Ramos (cell line): ENCODE data around the gene SORCS3.

Experiments
- in situ Hi-C: fragments of 300-500 bp; cut with MboI; formaldehyde crosslinking; loops from one replicate; pipeline ENCODE4 v1.14.3; 2022; ENCODE audit warnings: low sequenced_read_pairs; ENCODE audit not compliant: unreplicated experiment

SORCS3 gene

DNA sequence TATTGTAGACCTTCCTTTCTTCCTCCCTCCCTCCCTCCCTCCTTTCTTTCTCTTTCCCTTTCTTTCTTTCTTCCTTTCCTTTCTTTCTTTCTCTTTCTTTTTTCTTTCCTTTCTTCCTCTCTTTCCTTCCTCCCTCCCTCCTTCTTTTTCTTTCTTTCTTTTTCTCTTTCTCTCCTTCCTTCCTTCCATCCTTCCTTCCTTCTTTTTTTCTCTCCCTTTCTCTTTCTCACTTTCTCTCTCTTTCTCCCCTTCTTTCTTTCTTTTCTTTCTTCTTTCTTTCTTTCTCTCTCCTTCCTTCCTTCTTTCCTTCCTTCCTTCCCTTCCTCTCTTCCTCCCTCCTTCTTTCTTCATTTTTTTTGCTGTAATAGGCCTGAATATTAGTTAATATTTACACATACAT, 638.0 kb downstream of the SORCS3 start:
- in situ Hi-C loops, result no loop called here

DNA sequence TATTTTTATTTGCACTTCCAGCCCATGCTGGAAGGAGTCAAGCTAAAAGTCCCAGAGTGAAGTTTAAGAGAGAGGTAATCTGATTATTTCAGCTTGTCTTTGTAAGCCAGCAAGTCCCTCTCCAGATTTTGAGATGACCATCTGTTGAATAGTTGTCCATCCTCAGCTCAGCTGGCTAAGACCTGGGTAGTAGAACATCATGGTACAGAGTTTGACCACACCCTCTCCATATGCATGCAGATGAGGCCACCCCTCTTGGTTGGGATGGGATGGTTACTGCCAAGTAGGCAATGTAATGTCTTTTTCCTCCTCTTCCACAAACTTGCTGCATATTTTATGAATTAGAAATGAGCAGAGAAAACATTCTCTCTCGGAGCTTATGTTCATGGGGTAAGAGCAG, 639.8 kb downstream of the SORCS3 start:
- in situ Hi-C loops, result no loop called here

DNA sequence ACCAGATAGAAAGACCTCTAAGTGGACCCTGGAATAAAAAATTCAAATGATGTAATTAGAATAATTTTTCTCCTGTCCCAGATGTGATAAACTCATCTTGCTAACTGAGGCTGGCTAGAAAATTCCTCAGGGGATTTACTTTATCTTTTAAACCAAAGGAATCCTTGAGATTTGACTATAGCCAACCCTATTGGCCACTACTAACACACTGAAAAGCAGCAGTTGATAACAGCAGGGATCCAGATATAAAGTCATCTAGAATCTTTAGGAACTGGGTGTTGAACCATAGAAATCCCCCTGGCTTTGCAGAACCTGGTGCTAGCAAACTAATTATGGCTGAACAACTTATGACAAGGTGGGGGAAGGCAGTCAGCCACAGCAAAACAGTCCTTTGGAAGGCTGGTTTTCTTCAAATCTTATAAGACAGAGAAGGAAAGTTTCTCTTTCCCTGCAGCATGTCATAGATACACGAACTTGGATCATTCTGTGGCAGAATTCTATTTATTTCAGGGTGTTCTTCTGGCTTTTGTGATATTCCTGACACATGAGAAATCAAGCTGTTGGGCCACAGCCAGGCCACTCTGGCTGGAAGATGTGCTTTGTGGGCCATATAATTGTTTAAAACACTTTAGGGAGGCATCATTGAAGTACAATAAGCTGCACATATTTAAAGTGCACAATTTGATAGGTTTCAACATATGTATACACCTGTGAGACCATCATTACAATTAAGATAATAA, 643.6 kb downstream of the SORCS3 start:
- in situ Hi-C loops, result no loop called here

DNA sequence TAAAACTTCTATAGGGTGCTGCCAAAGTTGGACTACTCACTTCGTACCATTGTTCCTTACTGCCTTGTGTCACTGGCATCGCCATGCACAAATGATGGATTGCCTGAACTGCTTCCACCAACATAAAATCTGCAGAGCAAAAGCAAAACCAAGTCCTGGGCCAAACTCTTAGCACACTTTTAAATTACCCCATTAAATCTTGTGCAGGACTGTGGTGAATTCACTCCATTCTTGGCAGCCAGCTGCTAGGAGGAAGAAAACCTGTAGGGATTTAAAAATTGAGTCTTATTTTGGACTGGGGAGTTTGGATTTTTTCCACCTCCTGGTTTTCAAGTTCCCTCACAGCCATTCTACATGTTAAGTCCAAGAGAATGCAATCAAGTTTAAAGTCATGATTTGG, 646.9 kb downstream of the SORCS3 start:
- in situ Hi-C loops, result no loop called here

DNA sequence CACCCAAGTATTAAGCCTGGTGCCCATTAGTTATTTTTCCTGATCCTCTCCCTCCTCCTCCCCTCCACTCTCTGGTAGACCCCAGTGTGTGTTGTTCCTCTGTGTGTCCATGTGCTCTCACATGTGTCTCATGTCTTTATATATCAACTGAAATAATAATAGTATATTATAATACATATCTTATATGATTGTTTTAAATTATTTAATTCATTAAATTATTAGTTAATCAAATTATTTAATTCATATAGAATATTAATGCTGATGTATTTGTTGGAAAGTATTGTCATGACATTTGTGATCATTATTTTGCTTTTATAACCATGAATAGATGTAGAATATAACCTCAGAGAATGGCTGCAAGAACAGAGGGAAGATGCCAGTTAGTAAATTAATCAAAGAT, 647.5 kb downstream of the SORCS3 start:
- in situ Hi-C loops, result no loop called here

DNA sequence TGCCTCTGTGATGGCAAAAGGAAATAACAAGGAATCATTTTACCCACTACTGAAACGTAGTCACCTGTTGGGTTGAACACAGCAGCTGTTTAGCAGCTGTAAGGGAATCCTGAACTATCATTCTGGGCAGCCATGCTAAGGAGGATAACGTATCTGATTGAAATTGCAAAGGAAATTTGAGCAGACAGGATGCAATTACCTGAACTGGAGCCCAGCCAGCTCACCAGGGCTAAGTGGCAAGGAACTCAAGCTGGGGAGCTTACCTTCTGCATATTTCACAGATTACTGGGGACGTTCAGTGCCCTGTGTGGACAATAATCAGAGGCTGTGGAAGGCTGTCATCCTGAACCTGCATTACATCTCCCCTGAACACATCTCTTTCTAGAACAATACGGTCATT, 650.5 kb downstream of the SORCS3 start:
- in situ Hi-C loops, result no loop called here

DNA sequence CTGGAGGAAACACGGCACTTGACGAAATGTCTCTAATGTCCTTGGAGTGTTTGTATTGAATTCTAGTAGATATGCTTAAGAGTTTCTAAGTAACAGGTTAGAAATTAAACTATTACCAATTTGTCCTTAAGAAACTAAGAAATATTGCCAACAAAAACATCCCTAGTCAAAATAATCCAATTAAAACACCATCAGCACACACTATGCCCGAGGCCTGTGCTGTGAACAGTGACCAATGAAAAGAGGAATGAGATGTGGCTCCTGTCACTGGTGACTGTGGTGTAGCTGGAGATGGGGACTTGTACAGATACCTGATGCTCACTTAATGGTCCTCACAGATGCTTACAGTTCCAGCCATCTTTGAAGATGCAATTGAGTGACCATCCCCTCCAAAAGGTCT, 651.1 kb downstream of the SORCS3 start:
- in situ Hi-C loops, result no loop called here
